Stimulated activated naive CD4-positive, alpha-beta T cell treated with Interleukin-2 at 50 U/mL for 16 hours (primary cell): Measurements from ENCODE around the gene NPNT.
"Not testable (repeated sequence)": the region's sequence is repeated elsewhere in the genome, so short reads cannot be mapped to it uniquely, and the experiment has no call there.

ENCODE experiments used
- DNase-seq: peaks from one replicate; lab custom pipeline; 2025; lab: John Stamatoyannopoulos, UW

The NPNT gene, protein sequence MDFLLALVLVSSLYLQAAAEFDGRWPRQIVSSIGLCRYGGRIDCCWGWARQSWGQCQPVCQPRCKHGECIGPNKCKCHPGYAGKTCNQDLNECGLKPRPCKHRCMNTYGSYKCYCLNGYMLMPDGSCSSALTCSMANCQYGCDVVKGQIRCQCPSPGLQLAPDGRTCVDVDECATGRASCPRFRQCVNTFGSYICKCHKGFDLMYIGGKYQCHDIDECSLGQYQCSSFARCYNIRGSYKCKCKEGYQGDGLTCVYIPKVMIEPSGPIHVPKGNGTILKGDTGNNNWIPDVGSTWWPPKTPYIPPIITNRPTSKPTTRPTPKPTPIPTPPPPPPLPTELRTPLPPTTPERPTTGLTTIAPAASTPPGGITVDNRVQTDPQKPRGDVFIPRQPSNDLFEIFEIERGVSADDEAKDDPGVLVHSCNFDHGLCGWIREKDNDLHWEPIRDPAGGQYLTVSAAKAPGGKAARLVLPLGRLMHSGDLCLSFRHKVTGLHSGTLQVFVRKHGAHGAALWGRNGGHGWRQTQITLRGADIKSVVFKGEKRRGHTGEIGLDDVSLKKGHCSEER

DNA sequence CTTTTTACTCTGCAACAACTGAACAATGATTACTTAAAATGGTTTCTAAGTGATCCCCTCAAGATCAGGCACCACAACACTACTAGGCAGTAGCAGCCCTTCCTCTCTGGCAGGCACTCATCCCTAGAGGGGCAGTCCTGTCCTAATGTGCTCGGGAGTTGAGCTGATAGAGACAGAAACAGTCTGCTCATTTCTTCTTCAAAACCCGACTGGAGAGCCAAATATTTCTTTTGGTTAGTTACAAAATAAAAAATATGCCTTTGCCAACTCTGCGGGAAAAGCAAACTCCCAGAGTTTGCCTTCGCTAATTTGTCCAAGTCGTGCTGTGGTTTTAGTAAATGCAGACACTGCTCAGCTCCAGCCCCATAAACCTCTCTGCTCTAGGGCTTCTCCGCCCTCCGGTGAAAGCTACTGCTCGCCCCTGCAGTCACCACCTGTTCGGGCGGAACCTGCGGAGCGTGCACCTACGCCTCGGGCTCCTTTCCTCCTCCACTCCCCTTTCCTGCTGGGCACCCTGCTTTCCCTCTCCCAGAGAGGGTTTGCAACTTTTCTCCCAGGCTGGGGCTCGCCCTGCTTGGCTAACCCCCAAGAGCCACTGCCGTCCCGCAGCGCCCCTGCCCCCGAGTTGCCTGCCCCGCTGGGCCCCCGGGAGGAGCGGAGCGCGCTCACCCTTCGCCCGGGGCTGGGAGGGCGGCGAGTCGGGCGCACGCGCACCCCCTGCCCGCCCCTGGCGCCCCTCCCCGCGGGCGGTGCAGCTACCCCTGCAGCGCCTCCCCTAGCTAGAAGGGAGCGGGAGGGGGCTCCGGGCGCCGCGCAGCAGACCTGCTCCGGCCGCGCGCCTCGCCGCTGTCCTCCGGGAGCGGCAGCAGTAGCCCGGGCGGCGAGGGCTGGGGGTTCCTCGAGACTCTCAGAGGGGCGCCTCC is at the start of gene NPNT:
Gene NPNT, plus strand, starts transcription at position 812 of the 923 bp plus-strand sequence. CDS start 182 bp downstream, outside the sequence.
- no peak for DNase-seq

DNA sequence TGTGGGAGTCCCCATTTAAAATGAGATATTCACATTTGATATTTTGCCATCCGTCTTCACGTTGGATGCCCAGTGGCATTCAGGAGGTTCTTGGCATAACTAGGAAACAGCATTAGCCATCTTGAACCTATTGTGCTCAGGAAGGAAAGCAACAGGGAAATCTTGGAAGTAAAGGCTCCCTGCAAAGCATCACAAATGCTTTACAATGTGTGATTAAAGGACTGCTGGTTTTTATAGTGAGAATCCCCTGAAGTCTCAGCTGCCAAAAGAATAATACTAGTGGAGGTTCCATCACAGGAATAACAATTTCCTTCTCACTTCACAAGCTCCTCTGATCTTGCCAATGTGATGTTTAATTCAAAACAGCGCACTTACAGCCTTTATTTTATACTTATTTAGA is 49.7 kb upstream of the NPNT start:
- DNase-seq: no peak

DNA sequence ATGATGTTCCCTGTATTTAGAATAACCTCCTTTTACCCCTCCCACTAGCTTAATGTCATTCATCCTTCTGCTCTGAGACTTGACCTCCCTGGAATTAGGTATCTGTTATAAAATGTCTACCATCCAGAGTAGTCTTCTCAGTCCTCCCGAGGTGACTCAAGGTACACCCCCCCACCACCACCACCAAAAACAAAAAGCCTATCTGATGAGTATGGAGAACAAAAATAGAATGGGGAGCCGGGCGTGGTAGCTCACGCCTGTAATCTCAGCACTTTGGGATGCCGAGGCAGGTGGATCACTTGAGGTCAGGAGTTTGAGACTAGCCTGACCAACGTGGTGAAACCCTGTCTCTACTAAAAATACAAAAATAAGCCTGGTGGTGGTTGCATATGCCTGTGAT is 46.9 kb upstream of the NPNT start:
- not testable (repeated sequence) for DNase-seq

- DNase-seq: no peak
These were observed 44.1 kb upstream of the NPNT start for GRCh38 chr4:105851196-105851595.

DNA sequence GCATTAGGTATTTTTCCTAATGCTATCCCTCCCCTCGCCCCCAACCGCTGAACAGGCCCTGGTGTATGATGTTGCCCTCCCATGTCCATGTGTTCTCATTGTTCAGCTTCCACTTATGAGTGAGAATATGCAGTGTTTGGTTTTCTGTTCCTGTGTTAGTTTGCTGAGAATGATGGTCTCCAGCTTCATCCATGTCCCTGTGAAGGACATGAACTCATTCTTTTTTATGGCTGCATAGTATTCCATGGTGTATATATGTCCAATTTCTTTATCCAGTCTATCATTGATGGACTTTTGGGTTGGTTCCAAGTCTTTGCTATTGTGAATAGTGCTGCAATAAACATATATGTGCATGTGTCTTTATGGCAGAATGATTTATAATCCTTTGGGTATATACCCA is 43.0 kb upstream of the NPNT start:
- not testable (repeated sequence) for DNase-seq

DNA sequence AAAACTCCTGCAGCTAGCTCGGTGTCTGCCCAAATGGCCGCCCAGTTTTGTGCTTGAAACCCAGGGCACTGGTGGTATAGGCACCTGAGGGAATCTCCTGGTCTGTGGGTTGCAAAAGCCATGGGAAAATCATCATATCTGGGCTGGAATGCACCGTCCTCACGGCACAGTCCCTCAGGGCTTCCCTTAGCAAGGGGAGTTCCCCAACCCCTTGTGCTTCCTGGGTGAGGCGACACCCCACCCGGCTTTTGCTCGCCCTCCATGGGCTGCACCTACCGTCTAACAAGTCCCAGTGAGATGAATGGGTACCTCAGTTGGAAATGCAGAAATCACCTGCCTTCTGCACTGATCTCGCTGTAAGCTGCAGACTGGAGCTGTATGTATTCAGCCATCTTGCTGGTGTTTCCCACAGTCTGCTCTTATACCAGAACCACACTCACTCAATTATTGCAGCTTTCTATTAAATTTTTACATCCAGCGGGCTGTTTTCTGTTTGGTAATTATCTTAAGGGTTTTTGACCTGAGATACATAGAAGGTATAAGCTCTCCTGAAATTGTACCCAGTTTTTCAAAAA is 36.7 kb upstream of the NPNT start:
- no peak for DNase-seq

- DNase-seq: no peak
These were observed 36.0 kb upstream of the NPNT start for GRCh38 chr4:105859233-105859632.

DNA sequence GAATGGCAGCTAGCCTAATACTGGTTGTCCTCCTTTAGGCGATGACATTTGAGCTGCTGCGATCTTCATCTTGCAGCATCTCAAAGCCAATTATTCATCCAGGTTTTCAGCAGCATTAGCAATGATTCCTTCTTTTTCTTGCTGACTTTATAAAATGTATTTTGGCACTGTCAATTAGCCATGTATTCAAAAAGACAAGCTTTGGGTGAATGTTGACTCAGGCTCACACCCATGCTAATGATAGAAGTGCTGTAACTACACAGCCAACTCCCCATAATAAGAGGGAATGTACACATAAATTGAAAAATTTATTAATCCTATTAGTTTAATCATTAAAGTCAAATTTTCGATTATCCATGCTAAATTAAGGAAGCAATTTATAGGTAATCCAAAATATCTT is 24.3 kb upstream of the NPNT start:
- DNase-seq: no peak

DNA sequence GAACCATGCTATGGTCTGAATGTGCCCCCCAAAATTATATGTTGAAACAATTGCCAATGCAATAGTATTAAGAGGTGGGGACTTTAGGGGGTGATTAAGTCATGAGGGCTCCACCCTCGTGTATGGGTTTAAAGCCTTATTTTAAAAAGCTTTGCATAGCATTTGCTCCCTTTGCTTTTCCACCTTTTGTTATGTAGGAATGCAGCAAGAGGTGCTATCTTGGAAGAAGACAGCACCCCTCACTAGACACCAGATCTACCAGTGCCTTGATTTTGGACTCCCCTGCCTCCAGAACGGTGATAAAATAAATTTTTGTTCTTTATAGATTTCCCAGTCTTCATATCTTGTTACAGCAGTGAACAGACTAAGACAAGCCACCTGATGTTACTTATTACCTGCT is 23.3 kb upstream of the NPNT start:
- no peak for DNase-seq

- DNase-seq: no peak
These were observed 20.0 kb upstream of the NPNT start for GRCh38 chr4:105875233-105875632.

DNA sequence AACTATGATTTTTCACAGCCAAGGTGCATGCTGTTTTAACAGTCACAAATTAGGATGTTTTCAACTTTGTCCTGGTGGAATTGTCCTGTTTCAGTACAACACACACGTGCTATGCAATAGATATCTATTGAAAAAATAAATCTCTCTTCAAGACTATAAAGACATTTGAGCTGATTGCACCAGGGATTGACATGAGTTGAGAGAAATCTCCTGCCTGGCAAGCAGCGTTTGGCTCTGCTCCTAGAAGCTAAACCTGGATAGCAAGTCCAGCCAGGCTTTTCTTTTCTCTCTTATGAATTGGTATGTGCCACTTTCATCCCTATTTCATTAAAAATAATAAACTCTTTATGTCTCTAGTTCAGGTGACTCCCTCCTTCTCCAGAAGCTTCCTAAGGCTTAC is 16.6 kb upstream of the NPNT start:
- DNase-seq: no peak

GRCh38 chr4:105887508-105887907 is 7.8 kb upstream of the NPNT start:
- DNase-seq: no peak

- DNase-seq: no peak
These were observed 551 bp downstream of the NPNT start for GRCh38 chr4:105895583-105896460.

- no peak for DNase-seq
These were observed 1.2 kb downstream of the NPNT start for GRCh38 chr4:105896461-105896942.

DNA sequence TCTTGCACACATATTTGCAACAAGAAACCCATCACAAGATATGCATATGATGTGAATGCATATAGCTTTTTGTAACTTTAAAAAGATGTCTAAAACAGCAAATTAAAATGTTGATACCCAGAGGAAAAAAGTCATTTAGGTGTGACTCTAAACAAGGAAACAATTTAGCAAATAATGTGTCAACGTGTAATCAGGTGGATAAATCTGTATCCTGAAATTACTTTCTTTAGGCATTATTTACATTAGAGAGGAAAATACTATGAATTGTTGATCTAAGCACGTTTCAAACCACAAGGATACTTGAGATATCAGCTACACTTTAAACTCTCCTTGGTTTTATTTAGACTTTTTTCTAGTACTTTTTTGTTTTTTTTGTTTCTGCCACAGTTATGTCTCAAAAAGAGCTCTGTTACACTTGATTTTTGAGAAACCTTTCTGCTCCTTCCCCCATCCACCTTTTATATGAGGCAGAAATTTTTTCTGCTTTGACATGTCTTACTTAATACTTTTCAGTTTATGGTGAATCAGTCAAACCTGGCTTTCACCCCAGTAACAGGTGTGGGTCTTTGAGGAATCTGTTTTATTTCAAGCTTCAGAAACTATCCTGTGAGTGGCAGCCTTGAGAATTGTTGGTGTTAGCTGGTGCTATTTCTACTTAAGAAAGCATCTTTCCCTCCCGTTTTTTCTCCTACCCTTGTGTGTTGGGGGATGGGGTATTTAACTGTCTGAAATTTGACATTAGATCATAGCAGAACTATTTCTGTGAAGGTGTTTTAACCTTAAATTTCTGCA is 1.9 kb downstream of the NPNT start:
- DNase-seq: no peak

- DNase-seq: no peak
These were observed 5.3 kb downstream of the NPNT start for GRCh38 chr4:105900541-105900940.

- DNase-seq: no peak
These were observed 7.4 kb downstream of the NPNT start for GRCh38 chr4:105902550-105903262.

- DNase-seq: no peak
These were observed 14.6 kb downstream of the NPNT start for GRCh38 chr4:105909787-105910281.

DNA sequence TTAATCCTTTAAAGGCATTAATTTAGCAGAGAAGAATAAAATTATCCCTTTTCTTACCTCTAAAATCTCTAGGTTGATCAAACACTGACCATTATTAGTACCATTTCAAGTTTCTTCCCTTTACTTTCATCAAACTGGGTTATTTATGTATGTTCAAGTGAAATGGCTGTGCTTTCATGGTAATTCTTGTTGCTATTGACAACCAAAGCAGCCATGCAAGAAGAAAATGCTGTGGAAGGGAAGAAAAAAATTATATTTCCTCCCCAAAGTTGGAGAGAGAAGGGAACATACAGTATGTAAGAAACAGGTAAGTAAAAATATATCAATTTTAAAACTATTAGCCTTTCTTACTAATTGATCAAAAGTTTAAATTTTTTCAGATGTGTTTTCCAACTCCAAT is 16.2 kb downstream of the NPNT start:
- DNase-seq: no peak
